Ascending aorta (tissue), 2 donors: Measurements from ENCODE around the gene GAPT. TPM values are rescaled to one million over a fixed set of nuclear protein-coding genes. Genes with fewer than 3 reads are reported as not detected.
"Not testable (repeated sequence)": the region's sequence is repeated elsewhere in the genome, so short reads cannot be mapped to it uniquely, and the experiment has no call there.

Source experiments
- DNase-seq, 2 donors: peaks; one replicate each; pipeline ENCODE4 v3.0.0-alpha.2; 2019; ENCODE audit warnings: low spot score in 2 of 2
- H3K27ac ChIP-seq, 2 donors: fragments of 200-600 bp; sonication (generic); one replicate each; pipeline ENCODE4 v1.5.1; 2016 to 2017; ENCODE audit warnings: mild to moderate bottlenecking in 1 of 2
- H3K27me3 ChIP-seq: fragments of 200-600 bp; sonication (generic); one replicate; pipeline ENCODE4 v1.5.1; 2017
- H3K36me3 ChIP-seq, 2 donors: fragments of 200-600 bp; sonication (generic); one replicate each; pipeline ENCODE4 v1.5.1; 2016
- H3K4me1 ChIP-seq, 2 donors: fragments of 200-600 bp; sonication (generic); one replicate each; pipeline ENCODE4 v1.5.1; 2016 to 2017; ENCODE audit warnings: mild to moderate bottlenecking in 1 of 2
- H3K4me3 ChIP-seq, 2 donors: fragments of 200-600 bp; sonication (generic); one replicate each; pipeline ENCODE4 v1.5.1; 2016 to 2017; ENCODE audit warnings: mild to moderate bottlenecking in 1 of 2
- H3K9me3 ChIP-seq, 2 donors: fragments of 200-600 bp; sonication (generic); one replicate each; pipeline ENCODE4 v1.5.1; 2016
- CTCF ChIP-seq, 3 experiments: fragments of 200-600 bp in 2 of 3; fragments of 450-650 bp in 1 of 3; sonication (generic) in 2 of 3; IDR thresholded peaks; one replicate each; pipeline ENCODE4 v1.5.1; 2016 to 2019; ENCODE audit warnings: antibody characterized with exemption in 3 of 3, mild to moderate bottlenecking in 1 of 3, moderate library complexity in 1 of 3
- intact Hi-C: fragments of 100-400 bp; cut with DNase I; formaldehyde crosslinking; loops from one replicate; pipeline ENCODE4 v1.15.1; 2023
- total RNA-seq: library from RNA; depleted of rRNA; stranded (reverse); fragments of >200 nt; gene quantifications from one replicate; pipeline ENCODE4 v1.1.0, GENCODE V29; 2016

GAPT gene
- total RNA-seq, 1 donor from 2014 or later = not detected

- no peaks in the 10 kb centered on the region for H3K36me3 ChIP-seq
- intact Hi-C loops = no loop called here
- no peak for DNase-seq
- H3K27me3 ChIP-seq = no peaks in the 10 kb centered on the region
- H3K4me3 ChIP-seq = no peak overlapping the region
- no peak overlapping the region for H3K27ac ChIP-seq
- H3K9me3 ChIP-seq = peaks cover 0 to 2% of the 10 kb centered on the region in 2 donors
- no peaks in the 10 kb centered on the region for H3K4me1 ChIP-seq
- no peak for TF ChIP-seq CTCF (IDR thresholded peaks at IDR 0.05)
Measured at GRCh38 chr5:58523956-58524355, 32.7 kb downstream of the GAPT start.

- intact Hi-C loops = no loop called here
- Histone ChIP-seq H3K4me3 (no peak overlapping the region), H3K36me3 (no peaks in the 10 kb centered on the region), H3K4me1 (no peaks in the 10 kb centered on the region), H3K27me3 (no peaks in the 10 kb centered on the region), H3K9me3 (no peaks in the 10 kb centered on the region), H3K27ac (no peak overlapping the region)
- TF ChIP-seq CTCF (IDR thresholded peaks at IDR 0.05) = no peak
- DNase-seq = no peak
Measured at GRCh38 chr5:58524571-58524970, 33.3 kb downstream of the GAPT start.

GRCh38 chr5:58530942-58531490 lies 39.8 kb downstream of the GAPT start:
- Histone ChIP-seq H3K36me3 (no peaks in the 10 kb centered on the region), H3K9me3 (peaks cover 0 to 10% of the 10 kb centered on the region in 2 donors), H3K4me1 (no peaks in the 10 kb centered on the region), H3K27me3 (no peaks in the 10 kb centered on the region), H3K4me3 (no peak overlapping the region), H3K27ac (no peak overlapping the region)
- DNase-seq = no peak
- no peak for TF ChIP-seq CTCF (IDR thresholded peaks at IDR 0.05)
- intact Hi-C loops = no loop called here

GRCh38 chr5:58541935-58542334 lies 50.7 kb downstream of the GAPT start:
- intact Hi-C loops = not testable (repeated sequence)

GRCh38 chr5:58542709-58543108 lies 51.5 kb downstream of the GAPT start:
- Histone ChIP-seq H3K4me3 (no peak overlapping the region), H3K27me3 (no peaks in the 10 kb centered on the region), H3K36me3 (no peaks in the 10 kb centered on the region), H3K27ac (no peak overlapping the region), H3K9me3 (peaks cover 0 to 1% of the 10 kb centered on the region in 2 donors), H3K4me1 (no peaks in the 10 kb centered on the region)
- DNase-seq = no peak
- no peak for TF ChIP-seq CTCF (IDR thresholded peaks at IDR 0.05)
- intact Hi-C loops = no loop called here

More at GRCh38 chr5:58541935-58542334, 50.7 kb downstream of the GAPT start:
- H3K27ac ChIP-seq, H3K27me3 ChIP-seq, DNase-seq, H3K9me3 ChIP-seq, H3K4me3 ChIP-seq, H3K36me3 ChIP-seq, H3K4me1 ChIP-seq: not testable (repeated sequence)

GRCh38 chr5:58543723-58544122 lies 52.5 kb downstream of the GAPT start:
- no peak for TF ChIP-seq CTCF (IDR thresholded peaks at IDR 0.05)
- no peak overlapping the region for H3K27ac ChIP-seq
- H3K27me3 ChIP-seq = no peaks in the 10 kb centered on the region
- no peaks in the 10 kb centered on the region for H3K9me3 ChIP-seq
- no peaks in the 10 kb centered on the region for H3K36me3 ChIP-seq
- H3K4me1 ChIP-seq = no peaks in the 10 kb centered on the region
- intact Hi-C loops = no loop called here
- no peak for DNase-seq
- H3K4me3 ChIP-seq = no peak overlapping the region
